EH (cell line): Measurements from ENCODE around the gene MSTN.
"Not testable (repeated sequence)": the region's sequence is repeated elsewhere in the genome, so short reads cannot be mapped to it uniquely, and the experiment has no call there.

ENCODE experiments used
- DNase-seq: peaks from one replicate; pipeline ENCODE4 v3.0.0-alpha.2; 2015; ENCODE audit warnings: low read depth

The MSTN gene

DNA sequence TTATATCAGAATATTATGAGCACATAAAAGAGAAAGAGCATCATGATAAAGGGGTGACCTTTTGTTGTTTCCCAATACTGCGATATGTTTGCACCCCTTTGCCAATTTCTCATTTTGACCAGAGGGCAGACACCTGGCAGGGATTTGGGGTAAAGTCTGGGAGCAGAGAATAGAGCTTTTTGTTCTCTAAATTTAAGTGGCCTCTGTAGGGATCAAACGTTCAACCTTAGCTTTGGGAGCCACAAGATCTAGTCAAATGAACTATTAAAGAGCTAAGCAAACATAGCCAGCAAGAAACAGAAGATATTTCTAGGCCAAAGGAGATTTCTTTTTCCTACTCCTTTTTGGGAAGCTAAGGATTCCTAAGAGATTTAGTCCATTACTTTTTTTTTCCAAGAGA lies 1.1 kb upstream of the MSTN start:
- no peak for DNase-seq

GRCh38 chr2:190062053-190062452 lies 476 bp downstream of the MSTN start:
- DNase-seq = no peak

DNA sequence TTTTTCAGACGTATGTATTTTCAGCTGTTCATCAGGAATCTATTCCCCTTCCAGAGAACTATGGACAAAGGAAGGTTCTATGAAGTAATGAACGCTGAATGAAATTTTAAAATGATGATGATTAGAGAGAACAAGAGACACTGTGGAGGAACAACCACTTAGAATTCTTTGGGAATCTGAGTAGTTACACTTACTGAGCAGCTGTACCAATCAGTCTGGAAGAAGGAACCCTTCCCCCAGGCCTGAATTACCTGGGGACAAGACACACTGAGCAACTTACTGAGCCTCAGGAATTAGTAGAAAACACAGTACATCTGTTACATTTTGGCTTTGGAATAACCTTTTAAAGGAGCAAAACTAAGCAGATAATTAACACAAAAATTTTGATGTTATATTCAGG lies 1.9 kb downstream of the MSTN start:
- no peak for DNase-seq

DNA sequence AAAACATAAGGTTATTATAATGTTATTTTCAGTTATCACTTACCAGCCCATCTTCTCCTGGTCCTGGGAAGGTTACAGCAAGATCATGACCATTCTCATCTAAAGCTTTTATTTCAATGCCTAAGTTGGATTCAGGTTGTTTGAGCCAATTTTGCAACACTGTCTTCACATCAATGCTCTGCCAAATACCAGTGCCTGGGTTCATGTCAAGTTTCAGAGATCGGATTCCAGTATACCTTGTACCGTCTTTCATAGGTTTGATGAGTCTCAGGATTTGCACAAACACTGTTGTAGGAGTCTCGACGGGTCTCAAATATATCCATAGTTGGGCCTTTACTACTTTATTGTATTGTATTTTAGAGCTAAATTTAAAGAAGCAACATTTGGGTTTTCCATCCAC lies 2.5 kb downstream of the MSTN start:
- no peak for DNase-seq

- DNase-seq = no peak
Observed at GRCh38 chr2:190053426-190053825, 9.1 kb downstream of the MSTN start.

DNA sequence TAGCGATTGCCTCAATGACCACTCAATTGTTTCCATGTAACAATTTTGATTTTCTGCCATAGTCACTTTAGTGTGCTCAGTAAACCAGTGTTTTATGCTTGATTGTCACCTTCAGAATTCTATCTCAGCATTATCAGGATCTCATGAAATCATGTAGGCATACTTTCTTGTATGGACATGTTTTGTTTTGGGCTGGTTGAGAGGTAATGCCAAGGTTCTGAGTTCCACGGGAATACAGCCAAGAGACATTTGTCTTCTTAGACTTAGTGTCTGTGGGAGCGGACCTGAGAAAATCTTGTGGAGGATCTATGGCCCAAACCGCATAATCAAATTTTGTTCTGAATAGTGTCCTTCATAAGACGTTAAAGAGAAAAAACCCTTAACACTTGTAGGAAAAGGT lies 10.2 kb downstream of the MSTN start:
- no peak for DNase-seq

DNA sequence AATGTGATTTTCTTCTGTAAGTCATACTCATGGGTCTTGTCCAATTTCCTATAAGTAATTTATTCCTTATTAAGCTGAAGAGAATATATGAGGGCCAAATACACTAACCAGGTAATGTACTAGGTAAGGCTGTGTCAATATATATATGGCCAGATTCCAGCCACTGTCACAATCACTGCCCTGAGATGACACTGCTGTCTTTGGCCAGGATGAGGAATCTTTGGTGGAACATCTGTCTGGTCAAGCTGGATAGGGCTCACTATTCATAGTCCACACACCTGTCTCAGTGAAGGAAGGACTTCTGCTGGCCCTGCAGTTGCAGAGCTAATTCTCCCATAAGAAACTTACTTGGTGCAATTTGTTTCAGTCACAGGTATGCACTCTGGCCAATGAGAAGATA lies 11.3 kb downstream of the MSTN start:
- DNase-seq = no peak

GRCh38 chr2:190050001-190050400 lies 12.5 kb downstream of the MSTN start:
- DNase-seq = peak; percentile 59

GRCh38 chr2:190044866-190045265 lies 17.7 kb downstream of the MSTN start:
- no peak for DNase-seq

- no peak for DNase-seq
Observed at GRCh38 chr2:190043441-190043840, 19.1 kb downstream of the MSTN start.

DNA sequence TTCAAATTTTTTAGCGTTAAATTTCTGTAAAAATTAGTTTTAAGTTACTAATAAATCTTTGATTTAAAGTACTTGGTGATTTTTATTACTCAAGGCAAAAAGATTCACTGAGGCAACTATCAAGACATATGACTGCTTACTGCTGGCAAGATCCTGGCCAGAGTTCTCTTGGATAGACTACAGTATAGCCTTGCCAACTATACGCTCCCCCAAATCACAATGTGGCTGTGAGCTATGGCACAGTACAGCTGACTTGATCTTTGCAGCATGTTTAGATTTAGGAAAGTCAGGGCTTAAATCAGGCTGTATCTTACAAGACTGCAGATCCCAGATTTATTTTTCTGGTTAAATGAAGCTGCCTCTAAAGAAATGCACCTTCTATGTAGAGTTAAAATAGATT lies 26.5 kb downstream of the MSTN start:
- DNase-seq = no peak

DNA sequence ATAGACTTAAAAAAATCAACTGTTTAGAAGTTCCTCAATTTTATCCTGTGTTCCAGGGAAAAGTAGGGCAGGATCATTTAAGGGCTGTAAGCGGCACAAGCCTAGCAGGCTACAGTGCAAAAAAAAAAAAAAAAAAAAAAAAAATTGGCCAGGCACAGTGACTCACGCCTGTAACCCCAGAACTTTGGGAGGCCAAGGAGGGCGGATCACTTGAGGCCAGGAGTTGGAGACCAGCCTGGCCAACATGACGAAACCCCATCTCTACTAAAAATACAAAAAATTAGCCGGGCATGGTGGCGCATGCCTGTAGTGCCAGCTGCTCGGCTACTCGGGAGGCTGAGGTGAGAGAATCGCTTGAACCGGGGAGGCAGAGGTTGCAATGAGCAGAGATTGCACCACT lies 28.1 kb downstream of the MSTN start:
- not testable (repeated sequence) for DNase-seq

DNA sequence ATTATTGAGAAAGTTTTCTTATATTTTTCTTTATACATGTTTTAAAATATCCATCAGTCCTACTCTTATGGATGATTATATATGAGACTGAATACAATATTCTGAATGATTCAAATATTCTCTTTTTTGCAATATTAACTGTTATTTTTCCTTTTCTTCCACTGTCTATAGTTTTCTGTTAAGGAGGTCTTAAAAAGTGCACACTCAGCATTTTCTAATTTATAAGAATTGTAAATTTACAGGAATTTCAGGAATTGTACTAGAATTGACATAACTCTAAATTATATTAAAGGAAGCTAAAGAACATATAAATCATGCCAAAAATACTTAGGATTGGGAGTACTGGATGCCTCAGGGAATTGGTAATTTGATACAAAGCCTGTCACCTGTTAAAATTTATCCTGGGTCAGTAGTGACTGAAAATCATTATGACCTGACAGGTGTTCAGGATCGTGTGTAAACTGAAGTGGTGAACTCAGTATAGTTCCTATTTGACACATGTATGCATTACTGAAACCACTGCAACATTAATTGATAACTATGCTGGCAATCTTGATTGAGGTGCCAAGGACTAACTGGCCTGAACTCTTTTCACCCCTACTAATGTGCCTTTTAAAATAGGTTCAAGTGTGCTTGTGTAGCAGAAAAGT lies 30.4 kb downstream of the MSTN start:
- DNase-seq = no peak

DNA sequence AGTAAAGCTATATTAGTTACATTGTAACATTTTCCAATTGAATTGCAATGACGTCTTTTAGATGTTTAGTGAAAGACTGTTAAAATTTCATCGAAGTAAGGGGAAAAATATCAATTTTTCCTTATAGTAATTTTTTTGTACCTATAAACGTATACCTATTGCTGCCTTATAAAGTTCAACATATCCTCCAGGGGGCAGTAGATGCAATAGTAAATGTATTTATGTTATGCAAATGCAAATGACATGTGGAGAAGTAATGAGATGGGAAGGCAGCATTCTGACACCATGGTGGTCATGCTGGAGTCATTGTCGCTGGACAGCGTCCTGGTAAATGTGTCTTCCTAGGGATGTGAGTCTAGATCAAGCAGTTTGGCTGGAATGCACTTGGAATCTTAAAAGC lies 38.7 kb downstream of the MSTN start:
- DNase-seq = peak; percentile 55

DNA sequence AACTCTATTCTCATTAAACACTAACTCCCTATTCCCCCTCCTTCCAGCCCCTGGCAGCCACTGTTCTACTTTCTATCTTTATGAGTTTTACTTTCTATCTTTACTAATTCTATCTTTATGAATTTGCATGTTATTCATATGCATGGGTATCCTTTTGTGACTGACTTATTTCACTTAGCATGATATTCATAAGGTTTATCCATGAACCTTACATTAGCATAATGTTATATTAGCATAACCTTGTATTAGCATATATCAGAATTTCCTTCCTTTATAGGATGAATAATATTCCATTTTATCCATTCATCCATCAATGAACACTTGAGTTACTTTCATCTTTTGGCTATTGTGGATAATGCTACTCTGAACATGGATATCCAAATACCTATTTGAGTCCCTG lies 41.8 kb downstream of the MSTN start:
- no peak for DNase-seq

DNA sequence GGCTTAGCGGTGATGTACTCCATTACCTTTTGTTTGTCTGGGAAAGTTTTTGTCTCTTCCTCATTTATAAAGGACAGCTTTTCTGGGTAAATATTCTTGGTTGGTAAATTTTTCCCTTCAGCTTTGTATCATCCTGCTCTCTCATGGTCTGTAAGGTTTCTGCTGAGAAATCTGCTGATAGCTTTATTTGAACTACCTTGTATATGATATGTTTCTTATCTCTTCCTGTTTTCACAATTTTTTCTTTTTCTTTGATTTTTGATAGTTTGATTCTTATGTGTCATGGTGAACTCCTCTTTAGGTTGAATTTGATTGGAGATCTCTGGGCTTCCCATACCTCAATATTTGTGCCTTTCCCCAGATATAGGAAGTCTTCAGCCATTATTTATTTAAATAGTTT lies 44.7 kb downstream of the MSTN start:
- no peak for DNase-seq

DNA sequence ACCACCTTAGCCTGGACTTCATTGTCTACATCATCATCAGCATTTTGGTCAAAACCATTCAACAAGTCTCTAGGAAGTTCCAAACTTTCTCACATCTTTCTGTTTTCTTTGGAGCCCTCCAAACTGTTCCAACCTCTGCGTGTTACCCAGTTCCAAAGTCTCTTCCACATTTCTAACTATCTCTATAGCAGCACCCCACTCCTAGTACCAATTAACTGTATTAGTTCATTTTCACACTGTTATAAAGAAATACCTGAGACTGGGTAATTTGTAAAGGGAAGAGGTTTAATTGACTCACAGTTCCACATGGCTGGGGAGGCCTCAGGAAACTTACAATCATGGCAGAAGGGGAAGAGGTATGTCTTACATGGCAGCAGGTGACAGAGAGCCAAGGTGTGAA lies 46.6 kb downstream of the MSTN start:
- DNase-seq = not testable (repeated sequence)
